GM23248 (cell line): ENCODE data around the gene SEPTIN2. TPM values are rescaled to one million over a fixed set of nuclear protein-coding genes. Genes with fewer than 3 reads are reported as not detected.
"Not testable (repeated sequence)": the region's sequence is repeated elsewhere in the genome, so short reads cannot be mapped to it uniquely, and the experiment has no call there.

Experiments
- DNase-seq: peaks from one replicate; pipeline ENCODE4 v3.0.0-alpha.2; 2015
- H2AFZ ChIP-seq: fragments of 200-600 bp; sonication (generic); 2 replicates; pipeline ENCODE4 v1.6.1; 2016; ENCODE audit warnings: antibody characterized with exemption
- H3F3A ChIP-seq: fragments of 200-600 bp; sonication (generic); 2 replicates; pipeline ENCODE4 v1.6.1; 2016; ENCODE audit warnings: mild to moderate bottlenecking, antibody characterized with exemption, mixed run types; ENCODE audit not compliant: insufficient read depth
- H3K27ac ChIP-seq: fragments of 200-600 bp; sonication (generic); 2 replicates; pipeline ENCODE4 v1.5.1; 2016; ENCODE audit warnings: mild to moderate bottlenecking
- H3K27me3 ChIP-seq: fragments of 200-600 bp; sonication (generic); replicated peaks from 2 replicates; pipeline ENCODE4 v1.6.1; 2016; ENCODE audit warnings: mild to moderate bottlenecking; ENCODE audit not compliant: insufficient read depth
- H3K36me3 ChIP-seq: fragments of 200-600 bp; sonication (generic); 2 replicates; pipeline ENCODE4 v1.6.1; 2016; ENCODE audit warnings: low read depth, mild to moderate bottlenecking
- H3K4me1 ChIP-seq: fragments of 200-600 bp; sonication (generic); 2 replicates; pipeline ENCODE4 v1.6.1; 2016; ENCODE audit warnings: mild to moderate bottlenecking; ENCODE audit not compliant: insufficient read depth
- H3K4me2 ChIP-seq: fragments of 200-600 bp; sonication (generic); one replicate; pipeline ENCODE4 v1.6.1; 2016; ENCODE audit warnings: mild to moderate bottlenecking; ENCODE audit not compliant: unreplicated experiment
- H3K4me3 ChIP-seq: fragments of 200-600 bp; sonication (generic); 2 replicates; pipeline ENCODE4 v1.5.1; 2016; ENCODE audit warnings: mild to moderate bottlenecking
- H3K79me2 ChIP-seq: fragments of 200-600 bp; sonication (generic); 2 replicates; pipeline ENCODE4 v1.6.1; 2016; ENCODE audit warnings: mild to moderate bottlenecking; ENCODE audit not compliant: insufficient read depth
- H3K9ac ChIP-seq: fragments of 200-600 bp; sonication (generic); 2 replicates; pipeline ENCODE4 v1.6.1; 2016; ENCODE audit warnings: mild to moderate bottlenecking
- H3K9me2 ChIP-seq: fragments of 200-600 bp; sonication (generic); 2 replicates; pipeline ENCODE4 v1.6.1; 2016; ENCODE audit warnings: mixed run types, mild to moderate bottlenecking, moderate library complexity; ENCODE audit not compliant: insufficient read depth
- H3K9me3 ChIP-seq: fragments of 200-600 bp; sonication (generic); one replicate; pipeline ENCODE4 v1.6.1; 2017; ENCODE audit warnings: low read depth
- H4K20me1 ChIP-seq: fragments of 200-600 bp; sonication (generic); 2 replicates; pipeline ENCODE4 v1.6.0; 2016; ENCODE audit not compliant: insufficient read depth
- EZH2 ChIP-seq: fragments of 200-600 bp; sonication (generic); IDR thresholded peaks from 2 replicates; pipeline ENCODE4 v1.6.1; 2018; ENCODE audit warnings: antibody characterized with exemption, mild to moderate bottlenecking; ENCODE audit not compliant: insufficient read depth, poor library complexity, severe bottlenecking
- EZH2phosphoT487 ChIP-seq: fragments of 200-600 bp; sonication (generic); IDR thresholded peaks from 2 replicates; pipeline ENCODE4 v1.6.1; 2018; ENCODE audit warnings: antibody characterized with exemption, moderate library complexity, mild to moderate bottlenecking, low read depth; ENCODE audit not compliant: insufficient read depth
- WGBS, 2 experiments: methylation state at CpG; one replicate each; pipeline ENCODE4 v1.1.6; 2015 to 2017; ENCODE audit warnings: low lambda C conversion rate in 2 of 2, low coverage in 1 of 2; ENCODE audit errors: missing lambda C conversion rate in 2 of 2; 5-methylcytosine and 5-hydroxymethylcytosine counted together
- in situ Hi-C: fragments of 300-500 bp; cut with MboI; formaldehyde crosslinking; loops from 2 replicates; pipeline ENCODE4 v1.15.0; 2020
- polyA plus RNA-seq: library from polyadenylated mRNA; unstranded; fragments of >200 nt; fragmentation: Nextera tagmentation; extraction: Ambion mirVana; gene quantifications from 2 replicates; pipeline ENCODE4 v1.2.1, GENCODE V29; 2016
- total RNA-seq: library from RNA; depleted of rRNA; stranded (reverse); fragments of >200 nt; shearing (Covaris generic); gene quantifications from 2 replicates; pipeline ENCODE4 v1.2.3, GENCODE V29; 2014; rRNA removed

SEPTIN2 gene
- total and polyA plus RNA-seq, 2 experiments from 2014 or later, result 499 to 512 TPM

DNA sequence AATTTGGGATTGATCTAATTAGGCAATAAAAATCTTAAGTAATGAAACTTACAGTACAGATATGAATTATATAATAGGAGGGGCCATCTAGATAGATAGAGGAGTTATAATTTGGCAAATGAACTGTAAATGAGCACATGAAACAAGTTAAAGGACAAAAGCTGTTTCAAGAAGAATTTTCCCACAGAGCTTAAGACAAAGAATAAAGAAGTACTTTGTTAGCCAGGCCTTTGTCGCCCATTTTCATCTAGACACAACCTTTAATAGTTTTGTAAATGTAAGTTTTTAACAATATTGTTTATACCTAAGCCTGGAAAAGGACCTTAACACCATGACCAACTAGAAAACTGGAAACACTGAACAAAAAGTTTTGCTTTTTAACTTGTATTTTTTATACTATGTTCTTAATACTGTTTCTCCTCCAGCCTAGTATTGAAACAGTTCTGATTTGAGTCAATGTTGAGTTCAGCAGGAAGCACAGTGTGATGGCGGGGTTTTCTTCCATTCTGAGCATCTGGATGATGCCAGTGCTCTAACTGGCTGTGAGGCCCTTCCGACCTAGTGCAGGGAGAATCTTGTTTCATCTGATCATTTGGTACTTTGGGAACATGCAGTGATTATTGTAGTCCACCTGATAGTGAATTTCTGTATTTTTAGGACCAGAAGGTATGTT lies 77.9 kb downstream of the SEPTIN2 start:
- H2AFZ ChIP-seq, result no peak overlapping the region
- peaks cover 8% of the 10 kb centered on the region; the same call in 1 of the 2 replicates for H4K20me1 ChIP-seq
- no peak for TF ChIP-seq EZH2
- no peak for TF ChIP-seq EZH2phosphoT487
- H3K79me2 ChIP-seq, result peaks cover 58% of the 10 kb centered on the region
- WGBS, 2 experiments, result 97 to 99% methylated on average over 3 of the region's 3 CpGs
- H3K27me3 ChIP-seq, result no peaks in the 10 kb centered on the region
- no peak overlapping the region for H3K4me3 ChIP-seq
- H3K9me2 ChIP-seq, result no peaks in the 10 kb centered on the region
- H3K27ac ChIP-seq, result no peak overlapping the region
- in situ Hi-C loops, result no loop called here
- H3K9me3 ChIP-seq, result no peaks in the 10 kb centered on the region
- DNase-seq, result no peak
- no peaks in the 10 kb centered on the region for H3K4me1 ChIP-seq
- no peaks in the 10 kb centered on the region for H3K36me3 ChIP-seq
- no peak overlapping the region for H3K9ac ChIP-seq
- H3K4me2 ChIP-seq, result no peak overlapping the region
- H3F3A ChIP-seq, result no peaks in the 10 kb centered on the region

- WGBS, 2 experiments, result 93% methylated on average over 5 to 6 of the region's 6 CpGs
- H3K27me3 ChIP-seq, H3K9me2 ChIP-seq, H4K20me1 ChIP-seq, H3K4me1 ChIP-seq, H3K4me3 ChIP-seq, DNase-seq, H3K36me3 ChIP-seq, H3K27ac ChIP-seq, H3K9me3 ChIP-seq, H3K9ac ChIP-seq, H3K4me2 ChIP-seq, H3F3A ChIP-seq, H2AFZ ChIP-seq, in situ Hi-C loops: not testable (repeated sequence)
- H3K79me2 ChIP-seq, result peaks cover 55% of the 10 kb centered on the region
These were observed 81.1 kb downstream of the SEPTIN2 start for GRCh38 chr2:241396809-241397208.

DNA sequence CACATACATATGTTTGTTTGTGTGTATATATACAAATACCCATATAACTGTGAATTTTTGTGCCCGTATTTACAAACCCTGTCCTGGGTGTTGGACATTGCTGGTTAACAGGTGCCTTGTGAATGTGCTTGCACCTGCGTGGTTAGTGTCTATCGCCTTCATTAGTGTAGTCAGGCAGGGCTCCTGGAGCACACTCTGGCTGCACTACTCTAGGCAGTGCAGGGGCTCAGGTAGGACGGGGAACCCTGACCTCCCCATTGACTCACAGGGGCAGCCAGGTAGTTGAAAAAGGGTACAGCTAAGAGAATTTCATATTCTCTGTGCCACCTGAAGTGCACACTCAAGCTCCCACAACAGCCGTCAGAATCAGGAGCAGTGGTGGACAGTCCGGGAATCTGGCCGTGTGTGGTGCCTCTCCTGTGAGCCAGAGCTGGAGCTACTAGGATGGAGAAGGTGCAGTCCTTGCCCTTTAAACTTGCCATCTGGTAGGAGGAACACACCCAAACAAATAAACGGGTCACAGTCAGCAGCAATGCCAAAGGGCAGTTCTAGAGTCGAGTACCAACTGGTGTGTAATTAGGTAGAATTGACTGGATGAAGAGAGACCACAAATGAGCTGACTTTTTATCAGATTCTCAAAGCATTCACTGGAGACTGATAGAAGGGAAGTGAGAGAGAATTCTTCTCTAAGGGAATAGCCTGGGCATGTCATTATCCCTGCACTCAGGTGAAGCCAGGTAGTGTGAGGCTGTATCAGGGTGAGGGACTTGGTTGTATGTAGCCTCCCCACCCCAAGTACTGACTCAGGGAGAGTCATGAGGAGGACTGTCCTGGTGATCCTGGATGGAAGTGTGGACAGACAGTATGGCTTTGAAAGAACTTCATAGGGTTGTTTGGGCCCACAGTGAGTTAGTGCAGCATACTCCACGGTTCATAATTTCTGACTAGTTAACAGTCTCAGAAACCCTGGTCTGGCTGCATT lies 84.5 kb downstream of the SEPTIN2 start:
- no peak for DNase-seq
- TF ChIP-seq EZH2, result no peak
- TF ChIP-seq EZH2phosphoT487, result no peak
- Histone ChIP-seq H3K27ac (no peak overlapping the region), H3K4me1 (no peaks in the 10 kb centered on the region), H4K20me1 (peaks cover 6% of the 10 kb centered on the region; the same call in 1 of the 2 replicates), H3K9me3 (no peaks in the 10 kb centered on the region), H3K79me2 (peaks cover 51% of the 10 kb centered on the region), H3K9ac (no peak overlapping the region), H3F3A (no peaks in the 10 kb centered on the region), H2AFZ (no peak overlapping the region), H3K27me3 (no peaks in the 10 kb centered on the region), H3K36me3 (no peaks in the 10 kb centered on the region; the same call in 1 of the 2 replicates), H3K4me3 (no peak overlapping the region), H3K4me2 (no peak overlapping the region), H3K9me2 (no peaks in the 10 kb centered on the region)
- WGBS, 2 experiments, result 72 to 78% methylated on average over 10 of the region's 10 CpGs
- in situ Hi-C loops, result no loop called here

Other genes starting within 250 kb of the SEPTIN2 start
- 21.0 and 39.8 TPM in 2 replicates for gene MTERF4, start 213.6 kb upstream of the SEPTIN2 start, total RNA-seq
- gene MTERF4, start 213.6 kb upstream of the SEPTIN2 start, polyA plus RNA-seq, result 15.1 and 15.8 TPM in 2 replicates
- 0.38 and 2.1 TPM in 2 replicates for gene PASK, start 166.5 kb upstream of the SEPTIN2 start, total RNA-seq
- gene PASK, start 166.5 kb upstream of the SEPTIN2 start, polyA plus RNA-seq, result 0.56 and 0.91 TPM in 2 replicates
- gene PPP1R7, start 165.5 kb upstream of the SEPTIN2 start, total RNA-seq, result 44.6 and 53.1 TPM in 2 replicates
- gene PPP1R7, start 165.5 kb upstream of the SEPTIN2 start, polyA plus RNA-seq, result 107 and 110 TPM in 2 replicates
- gene ANO7, start 127.2 kb upstream of the SEPTIN2 start, total RNA-seq, result 0.22 and 0.38 TPM in 2 replicates
- 2.6 TPM in 2 replicates for gene ANO7, start 127.2 kb upstream of the SEPTIN2 start, polyA plus RNA-seq
- 707 and 711 TPM in 2 replicates for gene HDLBP, start 253 bp upstream of the SEPTIN2 start, total RNA-seq
- gene HDLBP, start 253 bp upstream of the SEPTIN2 start, polyA plus RNA-seq, result 602 and 613 TPM in 2 replicates
- gene FARP2, start 40.4 kb downstream of the SEPTIN2 start, total RNA-seq, result 39.0 and 45.9 TPM in 2 replicates
- gene FARP2, start 40.4 kb downstream of the SEPTIN2 start, polyA plus RNA-seq, result 30.9 and 39.7 TPM in 2 replicates
- 239 and 240 TPM in 2 replicates for gene STK25, start 192.7 kb downstream of the SEPTIN2 start, total RNA-seq
- gene STK25, start 192.7 kb downstream of the SEPTIN2 start, polyA plus RNA-seq, result 120 and 121 TPM in 2 replicates
- gene BOK, start 242.8 kb downstream of the SEPTIN2 start, total RNA-seq, result 36.0 and 46.6 TPM in 2 replicates
- gene BOK, start 242.8 kb downstream of the SEPTIN2 start, polyA plus RNA-seq, result 28.0 and 28.1 TPM in 2 replicates